Kasumi-1 (cell line): ENCODE measurements around the gene SIAH1.
"Not testable (repeated sequence)": the region's sequence is repeated elsewhere in the genome, so short reads cannot be mapped to it uniquely, and the experiment has no call there.

Experiments
- DNase-seq, 2 experiments: peaks; one replicate each; lab custom pipeline; 2025; lab: John Stamatoyannopoulos, UW

SIAH1 gene, protein sequence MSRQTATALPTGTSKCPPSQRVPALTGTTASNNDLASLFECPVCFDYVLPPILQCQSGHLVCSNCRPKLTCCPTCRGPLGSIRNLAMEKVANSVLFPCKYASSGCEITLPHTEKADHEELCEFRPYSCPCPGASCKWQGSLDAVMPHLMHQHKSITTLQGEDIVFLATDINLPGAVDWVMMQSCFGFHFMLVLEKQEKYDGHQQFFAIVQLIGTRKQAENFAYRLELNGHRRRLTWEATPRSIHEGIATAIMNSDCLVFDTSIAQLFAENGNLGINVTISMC

DNA sequence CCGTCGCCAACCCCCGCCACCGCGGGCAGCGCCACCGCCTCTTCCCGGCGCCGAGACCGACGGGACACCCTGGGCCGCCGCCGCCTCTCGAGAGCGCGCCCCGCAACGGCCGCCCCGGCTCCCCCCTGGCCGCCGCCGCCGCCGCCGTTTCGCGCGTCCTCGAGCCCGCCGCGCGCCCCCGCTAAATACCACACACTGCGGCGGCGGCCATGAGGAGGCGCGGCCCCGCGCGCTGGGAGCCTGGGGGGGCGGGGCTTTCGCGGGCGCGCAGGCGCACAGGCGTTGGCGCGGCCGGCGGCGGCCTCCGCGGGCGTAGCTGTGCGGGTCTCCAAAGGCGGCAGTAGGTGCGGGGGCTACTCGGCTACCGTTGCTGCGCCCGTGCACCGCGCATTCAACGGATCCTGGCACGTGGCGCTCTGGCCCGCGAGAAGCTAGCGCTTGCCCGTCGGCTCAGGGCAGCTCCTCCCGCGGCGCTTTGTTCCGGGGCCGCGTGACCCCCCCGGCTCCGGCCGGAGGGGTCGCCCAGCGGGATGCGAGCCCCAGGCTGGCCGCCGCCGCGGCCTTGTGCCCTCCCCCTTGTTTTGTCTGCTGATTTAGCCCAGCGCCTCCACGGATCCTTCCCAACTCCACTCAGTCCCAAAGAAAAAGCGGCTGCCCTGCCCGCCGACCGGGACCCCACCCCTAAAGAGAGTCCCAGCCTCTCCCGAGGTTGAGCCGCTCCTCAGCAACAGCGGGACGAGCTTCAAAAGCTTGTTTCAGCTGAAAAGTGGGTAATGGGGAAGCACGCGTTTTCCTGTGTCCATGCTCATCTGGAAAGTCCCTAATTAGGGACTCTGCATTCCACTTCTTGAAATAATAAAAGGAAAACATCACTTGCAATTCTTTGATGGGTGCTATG, at the start of gene SIAH1:
TSS of gene SIAH1 (minus strand) at position 161 of the 898 bp plus-strand sequence. CDS start 22,985 bp downstream, outside the sequence.
- peak; percentile 66 to 77 for DNase-seq

DNA sequence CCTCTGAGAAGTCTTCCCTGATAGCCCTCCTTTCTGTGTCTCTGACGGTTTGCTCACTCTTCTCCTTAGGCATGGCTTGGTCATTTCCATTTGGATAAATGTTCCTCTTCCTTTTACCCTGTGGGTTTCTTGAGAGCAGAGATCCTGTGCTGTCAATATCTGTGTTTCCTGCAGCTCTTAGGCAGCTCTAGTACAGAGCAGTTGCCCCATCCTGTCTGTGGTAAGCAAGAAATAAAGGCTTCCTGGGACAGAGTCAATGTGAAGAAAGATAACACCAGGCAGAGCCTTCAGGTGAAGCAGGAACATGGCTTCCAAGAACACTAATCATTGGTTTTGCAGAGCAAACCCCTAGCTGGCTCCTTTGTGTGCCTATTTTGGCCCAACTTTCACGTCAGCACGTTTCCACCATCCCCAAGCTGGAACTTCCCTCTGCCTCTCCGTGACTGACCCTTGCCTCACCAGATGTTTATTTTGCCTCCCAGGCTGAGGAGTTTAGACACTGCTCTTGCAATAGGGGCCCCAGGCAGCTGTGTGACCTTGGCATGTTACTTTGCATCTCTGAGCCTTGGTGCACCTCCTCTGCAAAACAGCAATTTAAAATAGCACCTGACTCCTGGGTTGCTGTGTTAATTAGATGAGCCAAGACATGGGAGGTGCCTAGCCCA, 49.6 kb upstream of the SIAH1 start:
- DNase-seq: peak; percentile 84 to 90

DNA sequence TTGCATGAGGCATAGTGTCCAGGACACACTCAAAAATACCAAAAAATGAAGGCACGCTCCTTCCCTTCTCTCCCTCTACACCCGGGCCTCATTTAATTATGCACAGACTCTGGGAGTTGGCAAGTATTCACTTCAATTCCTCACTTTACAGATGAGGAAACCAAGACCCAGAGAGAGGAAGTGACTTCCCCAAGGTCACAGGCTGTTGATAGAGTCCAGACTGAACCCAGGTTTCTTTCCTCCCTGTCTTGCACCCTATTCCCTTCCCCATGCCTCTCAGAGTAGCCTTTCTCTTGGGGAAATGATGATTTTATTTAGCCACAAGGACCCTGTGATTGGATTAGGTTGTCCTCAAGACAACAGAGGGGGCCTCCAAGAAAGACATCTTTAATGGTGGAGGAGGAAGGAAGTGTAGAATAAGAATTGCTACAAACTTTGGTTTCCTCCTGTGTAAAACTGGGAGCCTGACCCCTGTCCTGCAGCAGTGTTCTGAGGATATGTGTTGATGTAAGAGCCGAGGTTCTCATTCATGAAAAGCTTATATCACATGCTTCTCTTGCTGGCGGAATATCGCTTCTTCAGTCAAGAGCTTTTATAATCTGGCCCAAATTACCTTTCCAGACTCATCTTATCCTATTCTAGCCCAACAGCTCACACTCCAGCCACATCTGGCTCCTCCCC, 48.8 kb upstream of the SIAH1 start:
- peak; percentile 71 to 77 for DNase-seq

- DNase-seq: no peak
Measured at GRCh38 chr16:48433116-48433849, 48.1 kb upstream of the SIAH1 start.

DNA sequence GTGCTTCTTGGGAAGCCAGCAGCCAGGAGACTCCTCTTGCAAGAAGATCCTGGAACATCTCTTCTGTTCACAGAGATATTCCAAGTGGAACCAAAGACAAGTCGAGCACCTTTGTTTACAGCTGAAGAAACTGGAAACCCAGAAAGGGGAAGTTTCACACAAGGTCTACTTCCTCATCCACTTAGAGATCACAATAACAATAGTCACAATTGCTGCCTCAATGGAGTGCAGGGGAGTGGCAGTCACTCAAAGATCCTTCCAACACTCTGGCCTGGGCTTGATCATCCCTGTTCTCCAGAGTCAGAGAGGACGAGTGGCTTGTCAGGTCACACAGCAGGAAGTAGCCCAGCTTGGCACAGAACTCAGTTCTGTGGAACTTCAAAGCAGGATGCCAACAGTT, 46.9 kb upstream of the SIAH1 start:
- peak; percentile 65 to 69 for DNase-seq

DNA sequence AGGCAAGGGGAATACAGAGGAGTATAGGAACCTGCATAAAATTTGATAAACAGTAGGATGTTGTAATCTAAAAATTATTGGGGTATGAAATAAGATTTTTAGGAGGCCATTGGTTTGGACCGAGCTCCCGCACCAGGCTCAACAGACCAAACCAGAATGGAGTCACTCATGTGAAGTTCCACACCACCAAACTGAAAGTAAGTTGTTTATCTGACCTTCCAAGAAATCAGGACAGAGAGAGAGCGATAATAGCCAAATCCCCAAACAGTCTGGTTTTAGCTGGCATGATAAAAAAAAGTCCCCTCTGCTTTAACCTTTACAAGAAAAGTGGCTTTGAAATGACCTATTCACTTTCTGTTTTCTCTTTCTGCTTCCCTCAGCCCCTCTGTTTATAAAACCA, 45.7 kb upstream of the SIAH1 start:
- DNase-seq: no peak

- peak; percentile 6 to 20 for DNase-seq
Measured at GRCh38 chr16:48426244-48427141, 41.3 kb upstream of the SIAH1 start.

DNA sequence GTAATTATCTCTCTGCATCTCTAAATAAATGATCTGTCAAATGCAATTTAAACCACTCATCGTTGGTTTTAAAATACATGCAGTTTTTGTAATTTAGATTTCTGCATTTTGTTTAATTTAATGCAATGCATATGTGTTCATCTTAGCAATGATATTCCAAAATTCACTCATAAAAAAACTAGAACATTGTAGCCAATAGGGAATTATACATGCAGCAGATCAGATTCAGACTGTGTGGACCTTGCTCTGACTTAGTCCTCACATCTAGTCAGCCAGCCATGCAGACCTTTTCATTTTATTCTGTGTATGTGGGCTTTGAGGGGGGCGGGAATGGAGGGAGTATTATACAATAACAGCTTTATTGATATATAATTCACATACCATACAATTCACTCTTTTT, 37.3 kb upstream of the SIAH1 start:
- DNase-seq: no peak

DNA sequence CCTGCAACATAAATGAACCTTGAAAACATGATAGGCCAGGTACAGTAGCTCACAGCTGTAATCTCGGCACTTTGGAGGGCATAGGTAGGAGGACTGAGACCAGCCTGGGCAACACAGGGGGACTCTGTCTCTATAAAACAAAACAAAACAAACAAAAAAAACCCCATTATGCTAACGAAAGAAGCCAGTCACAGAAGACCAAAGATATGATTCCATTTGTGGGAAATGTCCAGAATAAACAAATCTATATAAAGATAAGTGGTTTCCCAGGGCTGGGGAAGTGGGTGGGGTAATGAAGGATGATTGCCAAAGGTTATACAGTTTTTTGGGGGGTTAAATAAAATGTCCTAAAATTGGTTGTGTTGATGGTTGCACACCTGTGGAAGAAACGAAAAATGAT, 36.5 kb upstream of the SIAH1 start:
- DNase-seq: no peak

DNA sequence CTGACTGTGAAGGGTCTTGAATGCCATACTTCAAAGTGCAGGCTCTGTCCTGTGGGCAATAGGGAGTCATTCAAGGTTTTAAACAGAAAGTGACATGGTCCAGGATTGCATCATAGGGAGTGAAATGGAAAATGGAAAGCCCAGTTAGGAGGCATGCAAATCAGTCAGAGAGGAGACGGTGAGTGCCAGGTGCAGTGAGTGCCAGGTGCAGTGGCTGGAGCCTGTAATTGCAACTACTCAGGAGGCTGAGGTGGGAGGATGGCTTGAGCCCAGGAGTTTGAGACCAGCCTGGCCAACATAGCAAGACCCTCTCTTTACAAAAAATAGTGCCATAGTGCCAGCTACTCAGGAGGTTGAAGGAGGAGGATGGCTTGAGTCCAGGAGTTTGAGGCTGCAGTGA, 35.2 kb upstream of the SIAH1 start:
- no peak for DNase-seq

GRCh38 chr16:48416617-48417016, 31.4 kb upstream of the SIAH1 start:
- not testable (repeated sequence) for DNase-seq

DNA sequence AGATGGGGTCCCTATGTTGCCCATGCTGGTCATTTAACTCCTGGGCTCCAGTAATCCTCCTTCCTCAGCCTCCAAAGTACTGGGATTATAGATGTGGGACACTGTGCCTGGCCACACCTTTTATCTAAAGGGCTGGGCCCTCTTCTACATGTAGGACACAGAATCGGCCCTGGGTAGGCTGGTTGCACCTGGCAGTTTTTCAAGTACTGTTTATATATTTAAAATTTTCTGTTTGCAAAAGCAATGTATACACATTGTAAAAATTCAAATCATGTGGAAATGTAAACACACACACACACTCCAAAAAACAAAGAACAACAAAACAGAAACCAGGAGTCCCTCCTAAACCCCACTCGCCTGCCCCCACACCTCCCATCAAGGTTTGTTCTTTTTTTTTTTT, 28.1 kb upstream of the SIAH1 start:
- DNase-seq: no peak

GRCh38 chr16:48409839-48410632, 24.8 kb upstream of the SIAH1 start:
- DNase-seq: peak; percentile 47 to 63

GRCh38 chr16:48408688-48409087, 23.5 kb upstream of the SIAH1 start:
- peak; percentile 76 to 80 for DNase-seq

DNA sequence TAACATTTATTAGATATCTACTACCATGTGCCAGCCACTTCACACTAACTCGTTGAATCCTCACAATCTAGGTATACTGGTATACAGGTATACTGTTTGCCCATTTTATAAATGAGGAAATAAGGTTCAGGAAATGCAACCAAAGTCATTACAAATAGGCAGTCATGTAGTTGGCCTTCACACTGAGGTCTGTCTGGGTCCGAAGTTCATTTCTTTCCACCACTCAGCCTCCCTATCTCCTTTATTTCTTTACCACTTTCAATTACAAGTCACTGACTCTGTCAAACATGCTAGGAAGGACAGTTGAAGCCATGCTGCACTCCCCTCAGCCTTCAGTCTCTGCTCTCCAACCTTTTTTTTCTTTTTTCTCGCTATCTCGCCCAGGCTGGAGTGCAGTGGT, 20.7 kb upstream of the SIAH1 start:
- DNase-seq: no peak

DNA sequence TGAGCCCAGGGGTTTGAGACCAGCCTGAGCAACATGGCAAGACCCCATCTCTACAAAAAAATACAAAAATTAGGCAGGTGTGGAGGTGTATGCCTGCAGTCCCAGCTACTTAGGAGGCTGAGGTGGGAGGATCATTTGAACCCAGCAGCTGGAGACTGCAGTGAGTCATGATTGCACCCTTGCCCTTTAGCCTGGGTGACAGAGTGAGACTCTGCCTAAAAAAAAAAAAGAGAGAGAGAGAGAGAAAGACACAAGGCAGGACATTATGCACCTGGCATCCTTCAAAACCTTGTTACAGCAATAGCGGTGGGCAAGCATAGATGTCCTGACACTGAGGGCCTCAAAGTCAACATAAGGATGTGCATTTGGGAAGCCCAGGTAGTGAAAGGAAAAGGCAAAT, 19.9 kb upstream of the SIAH1 start:
- DNase-seq: no peak

DNA sequence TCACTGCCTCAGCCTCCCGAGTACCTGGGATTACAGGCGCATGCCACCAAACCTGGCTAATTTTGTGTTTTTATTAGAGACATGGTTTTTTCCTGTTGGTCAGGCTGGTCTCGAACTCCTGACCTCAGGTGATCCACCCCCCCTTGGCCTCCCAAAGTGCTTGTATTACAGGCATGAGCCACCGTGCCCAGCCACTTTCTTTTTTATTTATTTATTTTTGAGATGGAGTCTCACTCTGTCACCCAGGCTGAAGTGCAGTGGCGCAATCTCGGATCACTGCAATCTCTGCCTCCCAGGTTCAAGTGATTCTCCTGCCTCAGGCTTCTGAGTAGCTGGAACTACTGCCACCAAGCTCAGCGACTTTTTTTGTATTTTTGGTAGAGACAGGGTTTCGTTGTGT, 17.3 kb upstream of the SIAH1 start:
- DNase-seq: not testable (repeated sequence)

DNA sequence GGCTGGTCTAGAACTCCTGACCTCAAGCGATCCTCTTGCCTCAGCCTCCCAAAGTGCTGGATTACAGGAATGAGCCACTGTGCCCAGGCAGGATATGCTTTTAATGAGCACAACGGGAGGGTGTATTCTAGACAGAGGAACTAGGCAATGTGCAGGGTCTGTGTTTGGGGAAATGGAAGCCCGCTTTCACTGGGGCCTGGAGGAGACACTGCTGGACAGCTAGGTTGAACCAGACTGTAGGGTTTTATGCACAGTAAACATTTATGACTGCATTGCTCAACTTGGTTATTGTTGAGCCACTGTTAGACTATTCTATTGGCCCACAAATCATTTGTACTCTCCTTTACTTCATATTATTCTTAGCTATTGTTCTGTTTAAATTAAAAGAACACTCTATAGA, 10.2 kb upstream of the SIAH1 start:
- DNase-seq: no peak

- no peak for DNase-seq
Measured at GRCh38 chr16:48394355-48394703, 9.1 kb upstream of the SIAH1 start.
